Stimulated activated CD4-positive, alpha-beta T cell treated with anti-CD3 and anti-CD28 coated beads, Interleukin-12 subunit alpha, Interleukin-12 subunit beta, amount 100 ng/mL, for 4 hours (primary cell): ENCODE measurements around the gene RALGAPB.
"Not testable (repeated sequence)": the region's sequence is repeated elsewhere in the genome, so short reads cannot be mapped to it uniquely, and the experiment has no call there.

Source experiments
- DNase-seq: peaks from one replicate; pipeline ENCODE4 v3.0.0-alpha.2; 2020

RALGAPB gene

DNA sequence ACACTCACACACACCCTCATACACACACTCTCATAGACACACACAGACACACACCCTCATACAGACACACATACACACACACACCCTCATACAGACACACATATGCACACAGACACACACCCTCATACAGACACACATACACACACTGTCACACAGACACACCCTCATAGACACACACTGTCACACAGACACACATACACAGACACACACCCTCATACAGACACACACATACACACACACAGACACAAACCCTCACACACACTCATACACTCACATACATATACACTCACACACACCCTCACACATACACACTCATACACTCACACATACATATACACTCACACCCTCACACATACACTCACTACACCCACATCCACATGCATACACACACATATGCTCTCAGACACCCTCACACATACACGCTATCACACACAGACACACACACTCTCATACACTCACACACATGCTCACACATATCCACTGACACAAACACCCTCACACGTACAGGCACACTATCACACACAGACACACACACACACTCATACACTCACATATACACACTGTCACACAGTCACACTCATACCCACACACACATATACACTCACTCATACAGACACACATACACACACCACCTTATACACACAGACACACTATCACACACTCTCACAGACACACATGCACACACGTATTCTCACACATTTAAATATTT, 117.5 kb downstream of the RALGAPB start:
- no peak for DNase-seq

DNA sequence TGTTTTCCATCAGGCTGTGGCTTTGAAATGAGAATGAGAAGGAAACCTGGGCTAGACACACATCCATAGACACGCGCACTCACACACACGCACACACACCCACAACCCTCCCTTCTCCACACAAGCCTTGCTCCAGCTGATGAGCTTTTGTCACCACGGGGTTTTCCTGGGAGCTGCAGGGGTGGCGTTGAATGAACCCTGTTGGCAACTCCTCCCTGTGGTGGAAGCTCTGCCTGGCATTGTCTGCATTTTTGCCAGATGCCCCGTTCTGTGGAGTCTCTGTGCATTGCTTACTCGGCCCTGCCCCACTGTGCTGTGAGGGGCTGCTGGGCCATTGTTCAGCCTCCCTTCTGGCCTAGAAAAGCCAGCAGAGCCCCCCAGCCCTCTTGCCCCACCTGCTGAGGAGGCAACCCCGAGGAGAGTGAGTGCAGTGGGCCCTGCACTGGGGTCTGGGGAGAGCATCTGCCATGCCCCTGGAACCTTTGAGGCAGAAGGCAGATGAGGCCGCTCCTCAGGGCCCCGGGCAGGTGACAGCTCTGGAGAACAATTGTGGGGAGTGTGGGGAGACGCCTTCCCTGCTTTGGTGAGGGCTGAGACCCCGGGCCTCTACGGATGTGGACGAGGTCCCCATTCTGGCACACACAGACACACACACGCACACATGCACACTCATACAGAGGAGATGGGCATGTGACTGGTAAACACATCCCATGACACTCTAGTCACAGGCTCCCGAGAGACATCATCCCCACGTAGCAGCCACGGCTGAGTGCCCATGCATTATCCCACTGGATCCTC, 118.2 kb downstream of the RALGAPB start:
- DNase-seq, result no peak

DNA sequence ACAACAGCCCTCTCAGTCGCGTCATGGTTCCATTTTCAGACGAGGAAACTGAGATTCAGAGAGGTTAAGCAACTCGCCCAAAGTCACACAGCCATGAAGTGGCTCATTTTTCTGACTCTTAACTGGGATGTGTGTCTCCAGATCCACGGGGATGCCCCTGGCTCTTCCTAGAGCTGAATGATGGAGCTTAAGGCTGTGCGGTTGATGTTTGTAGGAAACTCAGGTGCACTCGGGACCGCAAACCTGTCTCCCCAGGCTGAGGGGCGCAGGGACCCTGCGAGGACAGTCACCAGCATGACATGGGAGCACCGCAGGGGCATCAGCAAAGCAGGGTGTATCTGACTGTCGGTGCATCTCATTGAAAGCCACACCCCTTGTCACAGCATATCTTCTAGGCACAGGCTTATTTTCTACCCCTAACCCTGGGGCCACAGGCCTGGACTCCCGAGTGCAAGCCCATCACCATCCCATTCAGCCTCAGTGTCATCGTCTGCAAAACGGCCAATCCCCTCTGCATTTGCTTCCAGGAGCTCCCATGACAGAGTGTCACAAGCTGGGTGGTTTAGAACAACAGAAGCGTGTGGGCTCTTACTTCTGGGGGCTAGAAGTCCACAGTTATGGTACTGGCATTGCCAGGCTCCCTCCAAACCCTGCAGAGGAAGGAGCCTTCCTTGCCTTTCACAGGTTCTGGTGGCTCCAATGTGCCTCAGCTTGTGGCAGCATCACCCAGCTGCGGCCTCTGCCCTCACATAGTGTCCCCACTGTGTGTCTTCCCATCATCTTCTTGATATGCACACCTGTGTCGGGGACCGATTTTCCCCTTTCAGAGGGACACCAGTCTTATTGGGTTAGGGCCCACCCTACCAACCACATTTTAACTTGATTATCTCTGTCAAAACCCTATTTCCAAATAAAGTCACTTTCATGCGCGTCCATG, 119.1 kb downstream of the RALGAPB start:
- no peak for DNase-seq

DNA sequence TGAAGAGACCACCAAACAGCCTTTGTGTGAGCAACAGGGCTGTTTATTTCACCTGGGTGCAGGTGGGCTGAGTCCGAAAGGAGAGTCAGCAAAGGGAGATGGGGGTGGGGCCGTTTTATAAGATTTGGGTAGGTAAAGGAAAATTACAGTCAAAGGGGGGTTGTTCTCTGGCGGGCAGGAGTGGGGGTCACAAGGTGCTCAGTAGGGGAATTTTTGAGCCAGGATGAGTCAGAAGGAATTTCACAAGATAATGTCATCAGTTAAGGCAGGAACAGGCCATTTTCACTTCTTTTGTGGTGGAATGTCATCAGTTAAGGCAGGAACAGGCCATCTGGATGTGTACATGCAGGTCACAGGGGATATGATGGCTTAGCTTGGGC, 119.8 kb downstream of the RALGAPB start:
- DNase-seq, result not testable (repeated sequence)

DNA sequence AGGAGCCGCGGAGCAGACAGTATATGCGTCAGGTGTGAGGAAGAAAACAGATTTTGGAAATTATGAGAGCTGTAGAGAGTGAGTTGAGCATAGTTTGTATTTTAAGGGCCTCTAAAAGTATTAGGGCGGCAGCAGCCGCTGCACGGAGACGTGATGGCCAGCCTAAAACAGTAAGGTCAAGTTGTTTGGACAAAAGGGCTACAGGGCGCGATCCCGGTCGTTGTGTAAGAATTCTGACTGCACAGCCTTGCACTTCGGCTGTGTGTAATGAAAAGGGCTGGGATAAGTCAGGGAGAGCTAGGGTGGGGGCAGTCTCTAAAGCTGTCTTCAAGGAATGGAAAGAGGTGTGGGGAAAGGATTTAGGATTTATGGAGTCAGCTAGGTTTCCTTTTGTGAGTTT, 121.6 kb downstream of the RALGAPB start:
- DNase-seq, result not testable (repeated sequence)

DNA sequence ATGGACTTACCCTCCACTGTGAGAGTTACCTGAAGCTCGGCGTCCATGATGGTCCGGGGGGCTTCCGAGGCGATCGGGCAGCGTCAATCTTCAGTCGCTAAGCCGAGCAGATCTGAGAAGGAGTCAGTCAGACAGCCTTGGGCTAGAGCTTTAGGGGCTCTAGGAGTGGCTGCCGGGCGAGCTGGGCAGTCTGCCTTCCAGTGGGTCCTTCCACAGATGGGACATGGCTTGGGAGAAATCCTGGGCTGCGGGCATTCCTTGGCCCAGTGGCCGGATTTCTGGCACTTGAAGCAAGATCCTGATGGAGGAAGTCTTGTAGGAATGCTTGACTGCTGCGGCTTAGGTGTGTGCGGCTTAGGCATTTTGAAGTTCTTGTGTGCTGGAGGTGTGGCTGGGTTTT, 123.2 kb downstream of the RALGAPB start:
- DNase-seq, result not testable (repeated sequence)

DNA sequence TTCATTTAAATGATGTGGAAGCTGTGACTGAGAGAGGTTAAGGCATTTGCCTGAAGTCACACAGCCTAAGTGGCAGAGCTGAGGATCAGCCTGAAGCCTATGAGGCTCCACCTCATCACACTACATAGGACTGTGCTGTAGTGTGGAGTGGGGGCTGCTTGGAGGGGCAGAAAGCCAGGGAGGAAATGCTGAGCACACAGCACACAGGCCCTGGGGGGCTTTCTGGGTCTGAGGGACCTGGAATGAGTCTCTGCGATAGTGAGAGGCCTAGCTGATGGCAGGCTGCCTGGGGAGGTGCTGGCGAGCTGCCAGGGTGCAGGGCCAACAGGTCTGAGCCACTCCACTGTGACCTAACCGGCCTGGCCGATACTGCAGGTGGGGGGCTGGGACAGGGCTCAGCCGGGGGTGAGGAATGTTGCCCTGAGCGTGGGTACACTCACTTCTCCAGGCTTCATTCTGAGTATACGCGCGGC, 126.8 kb downstream of the RALGAPB start:
- no peak for DNase-seq

DNA sequence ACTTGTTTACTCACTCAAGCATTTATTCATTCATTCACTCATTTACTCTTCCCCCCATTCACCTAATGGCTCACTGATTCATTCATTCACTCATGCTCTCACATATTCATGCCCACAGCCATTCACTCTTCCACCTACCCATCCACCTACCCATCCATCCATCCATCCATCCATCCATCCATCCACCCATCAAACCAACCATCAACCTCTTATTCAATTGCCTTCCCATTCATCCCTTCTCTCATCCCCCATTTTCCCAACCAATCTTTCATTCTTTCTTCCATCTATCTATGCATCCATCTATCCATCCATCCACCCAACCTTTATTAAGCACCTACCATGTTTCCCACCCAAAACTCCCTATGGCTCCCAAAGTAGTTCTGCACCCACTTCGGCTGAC, 127.4 kb downstream of the RALGAPB start:
- no peak for DNase-seq

DNA sequence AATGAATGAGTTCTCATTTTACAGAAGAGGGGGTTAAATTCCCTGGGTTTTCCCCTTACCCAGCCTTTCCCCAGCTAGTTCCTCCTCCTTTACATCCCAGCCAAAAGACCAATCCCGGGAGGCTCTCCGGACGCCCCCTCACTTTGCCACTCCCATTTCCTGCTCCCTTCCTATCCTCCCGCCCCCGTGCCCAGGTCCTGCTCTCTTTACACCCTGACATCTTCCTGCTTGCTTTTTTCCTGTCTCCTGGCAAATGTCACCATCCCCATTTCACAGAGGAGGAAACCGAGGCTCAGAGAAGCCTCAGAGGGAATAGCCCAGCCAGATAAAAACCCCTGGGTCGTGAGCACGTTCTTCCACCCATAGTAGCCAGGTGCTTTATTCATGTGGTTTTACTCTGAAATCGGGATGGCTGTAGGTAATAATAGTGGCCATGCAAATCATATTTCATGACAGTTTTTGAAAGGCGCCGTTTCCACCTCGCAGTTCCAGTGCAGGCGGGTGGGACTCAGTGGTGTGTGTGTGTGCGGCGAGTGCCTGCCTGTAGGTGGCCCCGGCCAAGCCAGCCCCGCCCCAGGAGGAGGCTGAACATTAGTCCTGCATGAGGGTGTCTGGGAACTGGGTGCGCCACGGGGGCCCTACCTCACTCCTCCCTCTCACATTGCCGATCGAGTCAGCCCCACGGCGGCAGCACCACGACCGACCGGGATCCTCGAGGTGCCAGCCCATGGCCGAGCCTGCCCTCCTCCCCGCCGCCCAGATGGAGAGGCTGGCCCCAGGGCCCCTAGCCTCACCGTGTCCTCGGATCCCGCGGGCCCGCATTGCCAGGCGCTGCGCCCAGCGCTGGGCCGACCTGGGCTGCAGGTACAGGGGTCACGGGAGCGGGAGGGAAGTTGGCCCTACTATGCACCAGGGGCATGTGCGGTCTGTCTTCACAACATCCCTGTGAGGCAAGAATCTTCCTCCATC, 128.9 kb downstream of the RALGAPB start, which contains the start of gene ARHGAP40:
ARHGAP40 (plus strand) TSS at position 594 of the 969 bp plus-strand sequence.
- DNase-seq, result peak; percentile 5

DNA sequence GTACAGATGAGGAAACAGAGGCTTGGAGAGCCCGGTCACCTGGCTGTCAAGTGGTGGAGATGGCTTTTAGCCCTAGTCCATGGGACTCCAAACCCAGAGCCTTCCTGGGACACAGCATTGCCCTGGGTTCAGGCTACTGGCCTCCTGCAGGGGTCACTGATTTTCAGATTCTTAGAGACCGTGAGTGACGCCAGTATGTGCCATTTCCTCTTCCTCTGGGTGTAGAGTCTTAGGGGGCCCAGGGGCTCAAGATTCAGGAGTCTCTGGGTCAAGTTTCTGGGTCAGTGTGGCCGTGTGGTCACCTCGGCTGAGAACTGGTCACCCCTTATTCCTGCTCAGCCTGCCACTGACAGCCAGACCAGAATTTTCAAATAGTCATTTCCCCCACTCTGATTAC, 129.5 kb downstream of the RALGAPB start:
- no peak for DNase-seq

DNA sequence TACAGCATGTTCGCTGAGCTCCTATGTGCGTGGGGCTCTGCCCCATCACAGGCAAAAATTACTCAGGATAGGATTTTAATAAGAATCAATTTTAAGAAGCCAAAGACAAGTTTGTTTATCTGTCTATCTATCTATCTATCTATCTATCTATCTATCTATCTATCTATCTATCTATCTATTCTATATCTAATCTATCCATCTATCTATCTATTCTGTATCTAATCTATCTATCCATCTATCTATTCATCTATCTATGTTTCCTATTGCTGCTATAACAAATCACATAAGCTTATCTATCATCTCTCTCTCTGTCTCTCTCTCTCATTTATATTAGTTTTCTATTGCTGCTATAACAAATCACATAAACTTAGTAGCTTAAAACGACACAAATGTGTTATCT, 130.6 kb downstream of the RALGAPB start:
- DNase-seq, result no peak

DNA sequence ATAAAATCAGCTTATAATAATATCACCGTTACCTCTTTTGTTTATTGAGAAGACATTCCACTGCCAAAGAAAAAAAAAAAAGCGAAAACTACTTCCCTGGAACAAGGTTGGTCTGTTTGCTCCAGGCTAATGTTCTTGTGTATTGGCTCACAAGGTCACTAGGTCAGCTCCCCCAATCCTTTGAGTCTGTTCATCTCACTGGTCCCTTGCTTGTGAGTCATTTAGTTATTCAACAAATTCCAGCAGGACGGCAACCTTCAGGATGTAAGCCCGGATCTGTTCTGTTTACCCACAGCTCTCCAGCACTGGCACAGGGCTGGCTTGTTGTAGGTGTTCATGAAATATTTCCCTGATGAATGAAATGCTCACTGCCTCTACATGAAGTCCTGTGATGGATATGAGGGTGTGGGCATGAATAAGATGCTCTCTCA, 132.2 kb downstream of the RALGAPB start:
- DNase-seq, result no peak

DNA sequence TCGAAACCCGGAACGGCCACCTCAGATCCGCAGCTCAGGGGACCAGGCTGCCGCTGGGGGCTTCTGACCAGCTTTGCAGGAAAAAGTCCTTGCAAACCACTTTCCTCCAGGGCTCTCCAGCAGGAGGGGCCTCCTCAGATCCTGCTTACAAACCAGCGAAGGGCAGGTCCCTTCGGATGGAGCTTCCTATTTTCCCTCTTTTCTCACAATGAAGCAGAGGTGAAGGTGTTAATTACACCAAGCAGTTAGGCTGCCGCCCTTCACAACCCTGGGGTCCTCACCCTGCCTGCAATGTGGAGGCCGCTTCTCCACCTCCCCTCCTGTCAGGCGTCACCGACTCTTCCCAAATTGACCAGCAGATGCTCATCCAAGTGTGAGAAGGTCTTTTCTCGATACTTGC, 134.7 kb downstream of the RALGAPB start:
- no peak for DNase-seq

DNA sequence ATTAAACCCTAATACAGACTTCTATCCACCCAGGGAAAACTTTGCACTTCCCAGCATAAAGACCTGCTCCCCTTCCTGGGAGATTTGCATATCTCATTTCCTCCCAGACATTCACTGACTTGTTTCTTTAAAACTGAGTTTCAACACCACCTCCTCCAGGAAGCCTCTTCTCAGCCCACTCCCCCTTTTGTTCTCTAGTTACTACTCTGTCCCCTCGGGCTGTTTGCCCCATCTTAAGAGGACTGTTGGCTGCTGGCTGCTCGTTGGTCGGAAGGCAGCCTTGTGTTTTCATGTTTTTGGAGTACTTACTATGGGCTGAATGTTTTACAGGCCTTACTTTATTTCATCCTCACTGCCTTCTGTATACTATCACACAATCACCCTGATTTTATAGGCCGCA, 135.5 kb downstream of the RALGAPB start:
- no peak for DNase-seq

DNA sequence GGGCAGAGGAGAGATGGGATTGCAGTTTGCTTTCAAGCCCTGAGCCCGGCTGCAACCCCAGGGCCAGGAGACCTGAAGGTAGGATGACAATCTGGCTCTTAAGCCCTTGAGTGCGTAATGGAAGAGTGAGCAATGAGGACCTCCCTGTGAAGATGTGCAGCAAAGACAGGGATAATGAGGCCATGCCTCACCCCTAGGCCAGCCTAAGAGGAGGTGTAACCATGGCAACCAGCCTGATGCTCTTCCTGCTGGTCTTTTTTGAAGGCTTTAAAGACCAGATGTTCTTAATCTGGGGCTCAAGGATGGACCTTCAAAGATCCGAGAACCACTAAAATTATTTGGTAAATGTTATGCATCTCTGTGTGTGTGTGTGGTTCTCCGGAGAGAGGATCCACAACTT, 137.2 kb downstream of the RALGAPB start:
- DNase-seq, result no peak

DNA sequence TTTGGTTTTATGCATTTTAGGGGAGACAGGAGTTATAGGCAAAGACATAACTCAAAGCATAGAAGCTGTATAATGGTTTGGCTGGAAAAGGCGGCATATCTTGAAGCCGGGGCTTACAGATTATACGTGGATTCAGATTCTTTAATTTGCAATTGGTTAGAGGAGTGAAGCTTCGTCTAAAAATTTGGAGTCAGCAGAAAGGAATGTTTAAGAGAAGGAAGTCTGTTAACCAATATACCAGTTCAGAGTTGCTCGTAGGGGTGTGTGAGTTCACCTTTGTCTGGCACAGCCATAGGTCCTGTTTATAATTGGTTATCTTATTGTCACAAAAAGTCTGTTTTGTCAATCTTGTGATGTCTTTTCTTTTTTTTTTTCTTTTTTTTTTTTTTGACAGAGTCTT, 137.9 kb downstream of the RALGAPB start:
- no peak for DNase-seq

DNA sequence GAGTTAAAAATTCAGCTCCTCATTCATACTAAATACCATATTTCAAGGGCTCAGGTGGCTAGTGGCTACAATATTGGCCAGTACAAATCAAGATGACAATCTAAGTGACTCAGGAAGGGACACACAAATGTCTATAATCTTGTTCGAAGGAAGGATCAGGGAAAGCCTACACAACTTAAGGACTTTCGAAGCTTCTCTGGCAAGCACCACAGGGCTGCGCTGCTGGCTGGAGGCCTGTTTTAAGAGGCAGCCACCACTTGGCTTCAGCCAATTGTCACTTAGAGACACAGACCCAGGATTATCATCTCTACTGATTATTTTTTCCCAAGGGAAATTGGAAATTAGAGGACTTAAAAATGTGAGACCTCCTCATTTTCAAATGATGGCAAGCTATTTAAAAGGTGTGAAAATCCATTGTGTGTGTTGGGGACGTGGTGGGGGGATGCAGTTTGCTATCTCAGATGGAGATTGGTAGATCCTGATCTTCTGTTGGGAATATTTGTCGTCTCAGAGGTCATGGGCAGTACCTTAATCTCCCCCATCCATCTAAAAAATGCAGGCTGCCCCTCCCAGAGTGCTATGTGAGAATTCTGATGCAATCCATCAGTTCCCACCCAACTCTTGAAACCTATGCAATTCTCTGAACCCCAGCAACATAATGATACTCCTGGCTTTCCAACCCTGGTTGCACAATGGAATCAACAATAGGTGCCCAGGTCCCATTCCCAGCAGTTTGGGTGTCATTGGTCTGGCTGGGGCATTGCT, 140.3 kb downstream of the RALGAPB start:
- no peak for DNase-seq

DNA sequence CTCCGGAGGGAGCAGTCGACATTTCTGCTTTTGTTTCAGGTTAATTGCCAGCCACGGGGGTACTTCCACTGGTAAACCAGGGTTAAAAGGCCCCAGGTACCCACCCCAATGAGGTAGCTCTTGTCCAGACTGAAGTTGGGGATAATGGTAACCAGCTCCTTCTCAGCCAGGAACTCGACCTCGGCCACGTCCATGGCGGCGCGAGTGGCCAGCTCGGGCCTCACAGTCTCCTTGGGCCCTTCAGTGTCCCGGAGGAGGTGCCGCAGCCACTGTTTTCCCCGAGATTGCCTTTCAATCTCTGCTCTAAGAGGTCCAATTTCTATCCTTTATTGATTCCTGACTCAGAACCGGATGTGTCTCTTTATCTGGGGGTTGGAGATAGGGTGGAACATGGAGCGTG, 142.6 kb downstream of the RALGAPB start:
- DNase-seq, result no peak

DNA sequence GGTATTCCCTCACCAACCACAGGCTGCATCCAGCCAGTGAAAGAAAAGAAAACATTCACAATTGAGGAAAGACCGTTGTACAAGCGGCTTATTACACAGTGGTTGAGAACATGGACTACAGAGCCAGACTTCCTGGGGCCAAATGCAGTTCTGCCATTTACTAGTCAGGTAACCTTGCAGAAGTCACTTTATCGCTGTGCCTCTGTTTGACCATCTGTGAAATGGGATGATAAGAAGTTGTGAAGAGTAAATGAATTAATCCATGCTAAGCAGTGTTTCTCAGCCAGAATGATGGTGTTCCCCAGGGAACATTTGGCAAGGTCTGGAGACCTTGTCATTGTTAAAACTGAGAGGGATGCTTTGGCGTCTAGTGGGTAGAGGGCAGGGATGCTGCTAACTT, 143.8 kb downstream of the RALGAPB start:
- DNase-seq, result no peak

DNA sequence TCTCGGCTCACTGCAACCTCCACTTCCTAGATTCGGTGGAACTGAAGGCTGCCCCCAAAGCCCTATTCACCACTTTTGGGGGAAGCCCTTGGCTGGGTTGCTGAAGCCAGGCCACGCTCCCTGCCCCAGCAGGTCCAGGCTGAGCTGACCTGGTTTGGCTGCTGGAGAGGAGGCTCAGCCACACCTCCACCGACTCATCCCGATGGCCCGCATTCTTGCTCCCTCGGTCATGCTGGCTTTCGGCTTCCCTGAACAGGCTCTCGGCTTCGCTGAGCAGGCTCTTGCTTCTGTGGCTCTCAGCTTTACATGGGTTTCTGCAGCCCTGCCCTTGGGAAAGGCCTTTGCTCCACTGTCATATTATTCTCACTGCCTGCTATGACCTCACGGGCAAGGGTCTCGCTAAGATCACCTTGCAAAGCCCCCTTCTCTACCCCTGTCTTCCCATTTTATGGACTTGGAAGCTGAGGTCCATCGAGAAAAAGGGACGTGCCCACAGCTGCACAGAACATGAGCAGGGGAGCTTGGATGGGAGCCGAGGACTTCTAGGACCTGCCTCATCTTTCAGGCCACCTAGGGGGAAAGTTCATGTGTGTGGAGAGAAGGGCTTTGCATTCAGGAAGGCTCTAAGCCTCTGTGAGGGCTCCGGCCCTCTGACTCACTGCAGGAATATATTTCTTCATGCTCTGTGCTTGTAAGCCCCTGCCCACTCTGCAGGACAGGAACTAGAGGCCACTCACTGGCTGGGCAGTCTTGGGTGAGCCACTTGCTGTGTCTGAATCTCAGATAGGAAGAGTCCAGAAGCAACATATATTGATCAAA, 144.6 kb downstream of the RALGAPB start:
- DNase-seq, result no peak
